Cardiac muscle cell (in vitro differentiated cells and primary cell): Measurements from ENCODE around the gene CTIF. TPM values are rescaled to one million over a fixed set of nuclear protein-coding genes. Genes with fewer than 3 reads are reported as not detected.

ENCODE experiments used
- DNase-seq, 2 donors: peaks; one replicate each; pipeline versions ENCODE4 v3.0.0 to v3.0.0-alpha.2; 2010 to 2017; ENCODE audit warnings: low read depth in 1 of 2, low spot score in 1 of 2
- H3K27ac ChIP-seq: fragments of 200-600 bp; sonication (generic); 2 replicates; pipeline ENCODE4 v1.5.1; 2016
- H3K27me3 ChIP-seq: fragments of 200-600 bp; sonication (generic); 2 replicates; pipeline ENCODE4 v1.6.0; 2016; ENCODE audit warnings: control low read depth
- H3K36me3 ChIP-seq: fragments of 200-600 bp; sonication (generic); 2 replicates; pipeline ENCODE4 v1.5.1; 2016; ENCODE audit warnings: control low read depth
- H3K4me1 ChIP-seq: fragments of 200-600 bp; sonication (generic); 2 replicates; pipeline ENCODE4 v1.8.1; 2017; ENCODE audit warnings: low read depth, mild to moderate bottlenecking, mixed run types
- H3K4me3 ChIP-seq: fragments of 200-600 bp; sonication (generic); 2 replicates; pipeline ENCODE4 v1.5.1; 2016; ENCODE audit warnings: mild to moderate bottlenecking
- H3K9me3 ChIP-seq: fragments of 200-600 bp; sonication (generic); 2 replicates; pipeline ENCODE4 v1.5.1; 2017; ENCODE audit warnings: low read depth, mild to moderate bottlenecking, control low read depth
- CTCF ChIP-seq: IDR thresholded peaks from 2 replicates; pipeline ENCODE4 v1.5.1; 2012; ENCODE audit warnings: low read depth, mild to moderate bottlenecking, low read length
- polyA plus RNA-seq: library from polyadenylated mRNA; unstranded; fragments of >200 nt; fragmentation: Nextera tagmentation; extraction: Ambion mirVana; gene quantifications from 2 replicates; pipeline ENCODE4 v1.2.1, GENCODE V29; 2016
- total RNA-seq: library from RNA; depleted of rRNA; stranded (reverse); fragments of >200 nt; gene quantifications from 2 replicates; pipeline ENCODE4 v1.2.3, GENCODE V29; 2016

Gene CTIF
- total and polyA plus RNA-seq, 2 experiments from 2014 or later, result 16.5 to 22.0 TPM

DNA sequence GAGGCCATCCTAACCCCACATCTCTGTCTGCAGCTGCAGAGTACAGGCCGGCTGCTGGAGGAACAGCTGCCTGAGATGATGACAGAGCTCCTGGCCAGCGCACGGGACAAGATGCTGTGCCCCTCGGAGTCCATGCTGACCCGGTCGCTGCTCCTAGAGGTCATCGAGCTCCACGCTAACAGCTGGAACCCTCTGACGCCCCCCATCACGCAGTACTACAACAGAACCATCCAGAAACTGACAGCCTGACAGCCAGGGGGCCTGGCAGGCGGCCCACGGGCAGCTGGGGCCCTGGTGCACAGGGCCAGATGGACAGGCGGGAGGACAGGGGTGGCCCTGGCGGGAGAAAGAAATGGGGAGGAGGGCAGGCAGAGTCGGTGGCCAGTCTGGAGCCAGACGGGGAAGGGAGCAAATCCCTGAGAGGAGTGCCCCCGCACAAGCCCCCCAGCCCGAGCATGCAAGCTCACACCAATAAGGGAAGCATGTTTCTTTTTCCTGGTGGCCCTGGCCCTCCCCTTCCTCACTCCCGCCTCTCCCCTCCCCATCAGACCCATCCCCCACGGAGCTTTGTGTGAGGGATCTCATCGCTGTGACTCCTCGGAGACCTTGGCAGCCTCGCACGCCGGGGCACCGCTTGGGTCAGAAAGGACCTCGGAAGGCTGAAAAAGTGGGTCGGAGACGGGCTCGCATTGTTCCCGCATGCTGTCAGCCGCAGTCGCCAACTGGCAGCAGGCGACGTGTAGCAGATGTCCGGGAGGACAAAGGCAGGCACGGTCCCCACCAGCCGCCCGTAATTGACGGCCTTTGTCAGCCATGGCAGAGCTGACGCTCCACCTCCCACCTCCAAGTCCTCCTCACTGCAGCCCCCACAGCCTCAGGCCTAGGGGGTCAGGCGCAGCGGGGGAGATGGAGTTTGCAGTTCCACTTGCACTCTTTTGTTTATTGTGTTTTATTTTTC lies 320.8 kb downstream of the CTIF start:
- H3K4me1 ChIP-seq, result peaks cover 22% of the 10 kb centered on the region
- no peaks in the 10 kb centered on the region for H3K9me3 ChIP-seq
- H3K36me3 ChIP-seq, result no peaks in the 10 kb centered on the region
- peak overlapping the region; percentile 13 for H3K27ac ChIP-seq
- no peaks in the 10 kb centered on the region for H3K27me3 ChIP-seq
- DNase-seq, result peak in 1 of 2 donors; percentile 23
- H3K4me3 ChIP-seq, result no peak overlapping the region
- no peak for TF ChIP-seq CTCF

DNA sequence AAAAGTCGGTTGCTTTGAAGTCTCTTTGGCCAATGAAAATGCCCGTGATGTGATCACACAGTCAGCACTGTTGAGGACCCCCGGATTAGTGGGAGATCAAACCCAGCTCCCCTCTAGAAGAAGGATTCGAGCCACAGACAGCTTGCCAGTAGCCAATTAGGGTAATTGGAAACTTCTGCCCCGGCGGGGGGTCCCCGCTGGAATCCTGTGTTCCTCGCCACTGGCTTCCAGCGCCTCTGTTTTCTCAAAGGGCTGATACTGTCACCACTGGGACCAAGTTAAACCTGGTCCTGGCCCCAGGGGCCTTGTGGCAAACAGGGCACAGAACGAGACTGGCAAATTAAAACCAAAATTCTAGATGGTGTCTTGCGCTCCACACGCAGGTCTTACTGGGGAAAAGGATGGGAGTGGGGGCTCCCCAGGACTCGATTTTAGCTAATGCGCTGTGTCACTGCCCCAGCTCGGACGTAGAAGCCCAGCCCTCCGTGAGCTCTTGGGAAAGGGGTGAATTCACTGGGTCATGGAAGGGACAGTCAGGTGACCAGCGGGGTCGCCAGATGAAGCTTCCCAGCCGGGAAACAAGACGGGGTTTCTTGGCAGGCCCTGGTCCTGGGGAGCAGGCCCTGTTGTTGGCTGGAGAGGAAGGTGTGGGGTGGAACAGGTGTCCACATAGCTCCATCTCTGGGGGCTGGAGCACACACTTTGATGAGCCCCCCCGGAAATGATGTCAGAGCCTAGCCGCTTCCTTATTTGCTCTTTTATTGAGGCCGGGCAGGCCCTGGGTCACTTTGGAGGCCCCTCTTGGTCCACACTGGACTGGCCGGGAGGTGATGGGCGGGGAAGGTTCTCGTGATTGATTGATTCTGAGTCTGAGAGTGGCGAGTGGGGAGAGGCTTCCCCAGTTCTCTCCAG lies 321.7 kb downstream of the CTIF start:
- Histone ChIP-seq H3K27ac (peak overlapping the region; percentile 13), H3K9me3 (no peaks in the 10 kb centered on the region), H3K4me1 (peaks cover 22% of the 10 kb centered on the region), H3K27me3 (no peaks in the 10 kb centered on the region), H3K4me3 (no peak overlapping the region), H3K36me3 (no peaks in the 10 kb centered on the region)
- DNase-seq, result no peak
- no peak for TF ChIP-seq CTCF

DNA sequence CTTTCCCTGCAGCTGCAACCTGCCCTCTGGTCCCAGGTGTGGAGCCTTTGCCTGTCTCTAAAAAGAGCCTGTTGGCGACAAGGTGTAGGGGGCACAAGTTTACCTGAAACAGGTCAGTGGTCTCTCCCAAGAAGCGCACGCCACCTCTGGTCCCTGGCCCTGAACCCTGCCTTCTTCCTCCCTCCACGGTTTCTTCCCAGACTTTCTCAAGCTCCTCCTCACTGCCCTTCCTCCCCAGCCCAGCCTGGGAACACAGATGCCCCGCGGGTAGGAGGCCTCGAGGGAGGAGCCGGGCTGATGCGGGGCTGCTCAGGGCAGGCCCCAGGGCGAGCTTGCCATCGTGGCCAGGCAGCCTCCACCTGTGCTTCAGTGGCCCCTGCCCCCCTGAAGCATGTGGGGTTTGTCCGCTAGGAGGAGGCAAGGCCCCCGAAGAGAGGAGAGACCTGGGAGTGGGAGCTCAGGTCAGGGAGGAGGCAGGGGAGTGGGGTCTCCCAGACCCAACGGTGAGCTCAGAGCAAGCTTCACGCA lies 322.4 kb downstream of the CTIF start:
- peaks cover 22% of the 10 kb centered on the region for H3K4me1 ChIP-seq
- H3K27ac ChIP-seq, result no peak overlapping the region
- no peaks in the 10 kb centered on the region for H3K9me3 ChIP-seq
- DNase-seq, result no peak
- H3K4me3 ChIP-seq, result no peak overlapping the region
- H3K36me3 ChIP-seq, result no peaks in the 10 kb centered on the region
- no peak for TF ChIP-seq CTCF
- H3K27me3 ChIP-seq, result no peaks in the 10 kb centered on the region

GRCh38 chr18:48862132-48862531 lies 323.3 kb downstream of the CTIF start:
- H3K9me3 ChIP-seq, result no peaks in the 10 kb centered on the region
- H3K4me1 ChIP-seq, result peaks cover 22% of the 10 kb centered on the region
- peak overlapping the region; percentile 3 for H3K27ac ChIP-seq
- no peak for TF ChIP-seq CTCF
- H3K4me3 ChIP-seq, result no peak overlapping the region
- no peak for DNase-seq
- H3K27me3 ChIP-seq, result no peaks in the 10 kb centered on the region
- H3K36me3 ChIP-seq, result no peaks in the 10 kb centered on the region

GRCh38 chr18:48862678-48863270 lies 323.9 kb downstream of the CTIF start:
- Histone ChIP-seq H3K4me1 (peaks cover 22% of the 10 kb centered on the region), H3K27me3 (no peaks in the 10 kb centered on the region), H3K36me3 (no peaks in the 10 kb centered on the region), H3K9me3 (no peaks in the 10 kb centered on the region), H3K27ac (no peak overlapping the region), H3K4me3 (no peak overlapping the region)
- no peak for TF ChIP-seq CTCF
- DNase-seq, result no peak
